GM18508 (cell line): ENCODE measurements around the gene GTF2H1.
"Not testable (repeated sequence)": the region's sequence is repeated elsewhere in the genome, so short reads cannot be mapped to it uniquely, and the experiment has no call there.

Source experiments
- ATAC-seq: cut with Tn5 transposase; IDR thresholded peaks from one replicate; pipeline ENCODE4 v1.9.1; 2021; ENCODE audit warnings: moderate number of reproducible peaks; ENCODE audit not compliant: insufficient read depth, unreplicated experiment

The GTF2H1 gene

GRCh38 chr11:18315893-18316292 lies 6.5 kb upstream of the GTF2H1 start:
- ATAC-seq, result no peak

DNA sequence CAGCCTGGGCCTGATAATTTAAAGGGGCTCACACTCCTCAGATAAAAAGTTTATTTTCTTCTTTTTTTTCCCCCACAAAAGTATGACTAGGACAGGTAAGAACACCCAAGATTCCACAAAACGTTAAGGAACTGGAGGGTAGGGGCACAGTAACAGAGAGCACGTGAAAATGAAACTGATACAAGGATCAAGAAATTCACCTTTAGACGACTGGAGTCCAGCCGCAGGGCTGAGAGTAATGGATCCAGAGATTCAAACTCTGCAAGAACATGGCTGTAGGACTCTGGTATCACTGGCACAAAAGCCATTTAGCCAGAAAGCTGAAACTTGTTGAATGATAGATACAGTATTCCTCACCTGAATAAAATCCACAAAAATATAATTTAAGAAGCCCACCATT lies 4.8 kb upstream of the GTF2H1 start:
- no peak for ATAC-seq

DNA sequence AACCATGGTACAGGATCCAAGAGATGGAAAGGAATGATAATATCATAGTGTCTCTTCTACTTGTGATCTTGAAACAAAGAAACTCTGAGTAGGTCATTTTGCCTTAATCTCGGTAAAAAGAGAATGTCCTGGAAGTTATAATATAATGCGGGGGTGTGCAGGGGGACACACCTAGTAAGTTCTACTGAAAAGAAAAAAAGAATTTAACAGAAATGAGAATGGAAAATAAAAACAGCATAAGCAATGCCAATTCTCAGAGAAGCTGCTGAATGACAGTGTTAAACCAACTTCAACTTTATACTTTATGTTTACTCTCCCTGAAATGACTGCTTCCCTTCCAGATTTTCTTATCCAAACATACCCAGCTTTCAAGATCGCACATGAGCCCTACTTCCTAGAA lies 2.5 kb upstream of the GTF2H1 start:
- ATAC-seq, result no peak

- ATAC-seq, result no peak
Observed at GRCh38 chr11:18320617-18321016, 1.8 kb upstream of the GTF2H1 start.

- no peak for ATAC-seq
Observed at GRCh38 chr11:18321578-18321968, 794 bp upstream of the GTF2H1 start.

- ATAC-seq, result no peak
Observed at GRCh38 chr11:18322818-18323570, 627 bp downstream of the GTF2H1 start.

GRCh38 chr11:18323881-18324280 lies 1.5 kb downstream of the GTF2H1 start:
- not testable (repeated sequence) for ATAC-seq

GRCh38 chr11:18324381-18324780 lies 2.0 kb downstream of the GTF2H1 start:
- no peak for ATAC-seq

- peak; percentile 56 for ATAC-seq
Observed at GRCh38 chr11:18329196-18329870, 7.0 kb downstream of the GTF2H1 start.

DNA sequence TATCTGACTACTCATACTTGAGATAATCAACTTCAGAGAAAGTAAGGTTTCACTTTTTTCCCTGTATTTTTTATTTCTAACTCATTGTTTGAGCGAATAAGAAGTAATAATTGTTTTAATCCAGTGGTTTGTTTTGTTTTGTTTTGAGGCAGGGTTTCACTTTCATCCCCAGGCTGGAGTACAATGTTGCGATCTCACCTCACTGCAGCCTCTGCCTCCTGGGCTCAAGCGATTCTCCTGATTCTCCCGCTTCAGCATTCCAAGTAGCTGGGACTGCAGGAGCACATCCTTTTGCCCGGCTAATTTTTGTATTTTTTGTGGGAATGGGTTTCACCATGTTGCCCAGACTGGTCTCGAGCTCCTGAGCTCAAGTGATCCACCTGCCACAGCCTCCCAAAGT lies 8.6 kb downstream of the GTF2H1 start:
- ATAC-seq, result no peak

- no peak for ATAC-seq
Observed at GRCh38 chr11:18332302-18332701, 9.9 kb downstream of the GTF2H1 start.

GRCh38 chr11:18332891-18333290 lies 10.5 kb downstream of the GTF2H1 start:
- no peak for ATAC-seq

DNA sequence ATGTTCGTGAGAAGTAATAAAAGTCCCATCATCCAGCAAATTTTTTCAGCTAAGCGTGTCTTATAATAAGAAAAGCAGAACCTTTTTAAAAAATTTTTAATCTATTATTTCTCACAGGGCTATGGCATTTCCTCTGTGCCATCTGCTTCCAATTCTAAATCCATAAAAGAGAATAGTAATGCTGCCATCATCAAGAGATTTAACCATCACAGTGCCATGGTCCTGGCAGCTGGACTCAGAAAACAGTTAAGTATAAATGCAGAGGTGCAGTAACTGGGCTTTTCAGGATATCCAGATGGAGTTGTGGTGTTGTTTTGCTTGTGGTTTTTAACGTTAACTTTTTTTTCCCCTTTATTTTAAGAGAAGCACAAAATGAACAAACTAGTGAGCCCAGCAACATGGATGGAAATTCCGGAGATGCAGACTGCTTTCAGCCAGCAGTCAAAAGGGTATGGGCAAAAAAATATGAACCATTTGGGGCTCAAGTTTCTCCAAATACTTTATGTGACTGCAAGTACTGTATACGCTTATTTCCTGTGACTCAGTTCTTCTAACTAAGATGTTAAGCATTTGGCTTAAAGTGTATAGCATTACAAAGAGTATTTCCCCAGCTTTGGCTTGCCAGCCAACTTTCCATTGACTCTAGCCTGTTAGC lies 25.2 kb downstream of the GTF2H1 start:
- ATAC-seq, result no peak

- ATAC-seq, result no peak
Observed at GRCh38 chr11:18352581-18352980, 30.2 kb downstream of the GTF2H1 start.

DNA sequence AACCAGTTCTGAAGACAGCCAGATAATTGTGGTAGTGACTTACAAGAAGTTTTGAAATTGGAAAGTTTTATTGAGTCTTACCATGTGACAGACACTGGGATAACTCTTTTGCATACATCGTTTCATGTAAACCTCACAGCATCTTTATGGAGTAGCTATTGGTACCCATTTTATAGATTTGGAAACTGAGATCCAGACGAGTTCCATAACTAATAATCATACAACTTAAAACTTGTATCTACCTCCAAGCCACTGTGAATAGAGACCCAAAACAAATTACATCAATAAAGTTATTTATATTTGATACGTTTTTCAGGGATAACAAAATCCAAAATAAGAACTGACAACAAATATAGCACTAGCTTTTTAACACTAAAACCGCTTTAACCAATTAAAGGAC lies 36.3 kb downstream of the GTF2H1 start:
- ATAC-seq, result no peak

- ATAC-seq, result no peak
Observed at GRCh38 chr11:18361154-18361553, 38.8 kb downstream of the GTF2H1 start.

- ATAC-seq, result no peak
Observed at GRCh38 chr11:18364495-18365073, 42.2 kb downstream of the GTF2H1 start.

GRCh38 chr11:18365741-18366140 lies 43.4 kb downstream of the GTF2H1 start:
- ATAC-seq, result no peak

GRCh38 chr11:18366286-18366685 lies 43.9 kb downstream of the GTF2H1 start:
- no peak for ATAC-seq

DNA sequence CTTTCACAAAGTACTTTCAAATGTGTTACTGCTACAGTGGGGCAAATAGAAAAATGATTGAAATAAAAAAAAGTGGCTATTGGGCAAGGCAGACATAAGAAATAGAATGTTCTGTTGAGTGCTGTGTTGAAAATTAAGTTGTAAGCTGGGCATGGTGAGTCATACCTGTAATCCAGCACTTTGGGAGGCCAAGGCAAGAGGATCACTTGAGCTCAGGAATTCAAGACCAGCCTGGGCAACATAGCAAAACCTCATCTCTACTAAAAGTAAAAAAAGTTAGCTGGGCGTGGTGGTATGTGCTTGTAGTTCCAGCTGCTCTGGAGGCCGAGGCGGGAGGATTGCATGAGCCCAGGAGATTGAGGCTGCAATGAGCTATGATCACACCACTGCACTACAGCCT lies 45.1 kb downstream of the GTF2H1 start:
- ATAC-seq, result no peak

- no peak for ATAC-seq
Observed at GRCh38 chr11:18368221-18368620, 45.9 kb downstream of the GTF2H1 start.
